ENCODE data around the gene RAPGEF1. TPM values are rescaled to one million over a fixed set of nuclear protein-coding genes. Genes with fewer than 3 reads are reported as not detected.
A peak's percentile ranks its signal among the peaks of the same experiment; 100 is the strongest.
"Not testable (repeated sequence)": the region's sequence is repeated elsewhere in the genome, so short reads cannot be mapped to it uniquely, and the experiment has no call there.

RAPGEF1 gene
- total and polyA plus RNA-seq, 12 donors: 14.5 to 136 (median 49.1) TPM

GRCh38 chr9:131666774-131667173 lies 73.1 kb downstream of the RAPGEF1 start:
- intact Hi-C loops (cut with DNase I): no loop called here
- TF ChIP-seq POLR2A (IDR thresholded peaks at IDR 0.05): no peak
- no peak for TF ChIP-seq CTCF (IDR thresholded peaks at IDR 0.05)
- Histone ChIP-seq H3K4me3 (no peak overlapping the region), H3K27ac (no peak overlapping the region), H3K27me3 (no peaks in the 10 kb centered on the region), H3K4me1 (replicated peaks in 1 of 2) (peaks cover 17 to 33% of the 10 kb centered on the region in 2 donors), H3K36me3 (replicated peaks in 1 of 2) (no peaks in the 10 kb centered on the region), H3K9me3 (replicated peaks in 1 of 3) (no peaks in the 10 kb centered on the region)
- DNase-seq: peak in 1 of 7 donors; percentile 19
- 85 to 96% (median 86%) methylated on average over 4 to 8 of the region's 8 CpGs for WGBS, 4 donors

GRCh38 chr9:131666029-131666428 lies 73.8 kb downstream of the RAPGEF1 start:
- Histone ChIP-seq H3K27me3 (no peaks in the 10 kb centered on the region), H3K9me3 (replicated peaks in 1 of 3) (no peaks in the 10 kb centered on the region), H3K4me1 (replicated peaks in 1 of 2) (peaks cover 17 to 30% of the 10 kb centered on the region in 2 donors), H3K27ac (no peak overlapping the region), H3K4me3 (no peak overlapping the region), H3K36me3 (replicated peaks in 1 of 2) (no peaks in the 10 kb centered on the region)
- intact Hi-C loops (cut with DNase I): no loop called here
- DNase-seq: no peak
- TF ChIP-seq CTCF (IDR thresholded peaks at IDR 0.05): no peak
- TF ChIP-seq POLR2A (IDR thresholded peaks at IDR 0.05): no peak
- WGBS, 4 donors: 71 to 76% (median 74%) methylated on average over 4 of the region's 4 CpGs

- peaks cover 11 to 18% of the 10 kb centered on the region in 2 donors for H3K4me1 ChIP-seq (replicated peaks in 1 of 2)
- intact Hi-C loops (cut with DNase I): no loop called here
- no peak overlapping the region for H3K4me3 ChIP-seq
- H3K27me3 ChIP-seq: no peaks in the 10 kb centered on the region
- TF ChIP-seq POLR2A (IDR thresholded peaks at IDR 0.05): no peak
- TF ChIP-seq CTCF (IDR thresholded peaks at IDR 0.05): no peak
- H3K27ac ChIP-seq: no peak overlapping the region
- no peaks in the 10 kb centered on the region for H3K36me3 ChIP-seq (replicated peaks in 1 of 2)
- no peak for DNase-seq
- H3K9me3 ChIP-seq (replicated peaks in 1 of 3): no peaks in the 10 kb centered on the region
- WGBS, 4 donors: 76 to 83% (median 80%) methylated on average over 5 of the region's 5 CpGs
Observed at GRCh38 chr9:131663288-131663687, 76.6 kb downstream of the RAPGEF1 start.

- WGBS, 4 donors: 86 to 91% (median 89%) methylated on average over 4 of the region's 4 CpGs
- intact Hi-C loops (cut with DNase I); H3K9me3 ChIP-seq (replicated peaks in 1 of 3); H3K4me3 ChIP-seq; H3K36me3 ChIP-seq (replicated peaks in 1 of 2); H3K27me3 ChIP-seq; H3K27ac ChIP-seq; DNase-seq: not testable (repeated sequence)
- peaks cover 15 to 24% of the 10 kb centered on the region in 2 donors for H3K4me1 ChIP-seq (replicated peaks in 1 of 2)
Observed at GRCh38 chr9:131662289-131662621, 77.6 kb downstream of the RAPGEF1 start.

- H3K4me1 ChIP-seq (replicated peaks in 1 of 2): peaks cover 15 to 29% of the 10 kb centered on the region in 2 donors
- no peak overlapping the region for H3K4me3 ChIP-seq
- no peak overlapping the region for H3K27ac ChIP-seq
- 85 to 93% (median 90%) methylated on average over 6 of the region's 6 CpGs for WGBS, 4 donors
- H3K9me3 ChIP-seq (replicated peaks in 1 of 3): no peaks in the 10 kb centered on the region
- DNase-seq: no peak
- intact Hi-C loops (cut with DNase I): no loop called here
- H3K36me3 ChIP-seq (replicated peaks in 1 of 2): no peaks in the 10 kb centered on the region
- H3K27me3 ChIP-seq: no peaks in the 10 kb centered on the region
- no peak for TF ChIP-seq CTCF (IDR thresholded peaks at IDR 0.05)
- no peak for TF ChIP-seq POLR2A (IDR thresholded peaks at IDR 0.05)
Observed at GRCh38 chr9:131661568-131662288, 78.1 kb downstream of the RAPGEF1 start.
